ENCODE data around the gene L3MBTL4.

DNA sequence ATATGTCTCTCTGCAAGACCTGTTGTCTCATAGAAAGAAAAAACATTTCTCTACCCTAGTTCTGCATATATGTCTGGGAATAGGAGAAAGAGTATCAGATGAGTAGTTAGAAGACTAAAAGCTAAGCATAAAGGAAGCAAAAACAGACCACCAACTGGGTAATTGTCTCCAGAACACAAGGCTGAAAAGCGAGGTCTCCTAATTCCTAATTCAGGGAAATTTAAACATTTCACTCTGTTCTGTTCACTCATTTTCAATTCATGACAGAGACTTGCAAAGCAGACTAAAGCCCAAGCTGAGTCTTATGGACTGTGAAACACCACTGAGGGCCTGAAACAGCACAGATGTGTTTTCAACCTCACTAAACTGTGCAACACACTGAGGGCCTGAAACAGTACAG is 294.9 kb downstream of the L3MBTL4 start:
- TF ChIP-seq POLR2A (IDR thresholded peaks at IDR 0.05), result no peak
- TF ChIP-seq, protein P1, sequence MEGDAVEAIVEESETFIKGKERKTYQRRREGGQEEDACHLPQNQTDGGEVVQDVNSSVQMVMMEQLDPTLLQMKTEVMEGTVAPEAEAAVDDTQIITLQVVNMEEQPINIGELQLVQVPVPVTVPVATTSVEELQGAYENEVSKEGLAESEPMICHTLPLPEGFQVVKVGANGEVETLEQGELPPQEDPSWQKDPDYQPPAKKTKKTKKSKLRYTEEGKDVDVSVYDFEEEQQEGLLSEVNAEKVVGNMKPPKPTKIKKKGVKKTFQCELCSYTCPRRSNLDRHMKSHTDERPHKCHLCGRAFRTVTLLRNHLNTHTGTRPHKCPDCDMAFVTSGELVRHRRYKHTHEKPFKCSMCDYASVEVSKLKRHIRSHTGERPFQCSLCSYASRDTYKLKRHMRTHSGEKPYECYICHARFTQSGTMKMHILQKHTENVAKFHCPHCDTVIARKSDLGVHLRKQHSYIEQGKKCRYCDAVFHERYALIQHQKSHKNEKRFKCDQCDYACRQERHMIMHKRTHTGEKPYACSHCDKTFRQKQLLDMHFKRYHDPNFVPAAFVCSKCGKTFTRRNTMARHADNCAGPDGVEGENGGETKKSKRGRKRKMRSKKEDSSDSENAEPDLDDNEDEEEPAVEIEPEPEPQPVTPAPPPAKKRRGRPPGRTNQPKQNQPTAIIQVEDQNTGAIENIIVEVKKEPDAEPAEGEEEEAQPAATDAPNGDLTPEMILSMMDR (IDR thresholded peaks at IDR 0.05), result no peak
